ENCODE measurements around the gene ROCK2.

DNA sequence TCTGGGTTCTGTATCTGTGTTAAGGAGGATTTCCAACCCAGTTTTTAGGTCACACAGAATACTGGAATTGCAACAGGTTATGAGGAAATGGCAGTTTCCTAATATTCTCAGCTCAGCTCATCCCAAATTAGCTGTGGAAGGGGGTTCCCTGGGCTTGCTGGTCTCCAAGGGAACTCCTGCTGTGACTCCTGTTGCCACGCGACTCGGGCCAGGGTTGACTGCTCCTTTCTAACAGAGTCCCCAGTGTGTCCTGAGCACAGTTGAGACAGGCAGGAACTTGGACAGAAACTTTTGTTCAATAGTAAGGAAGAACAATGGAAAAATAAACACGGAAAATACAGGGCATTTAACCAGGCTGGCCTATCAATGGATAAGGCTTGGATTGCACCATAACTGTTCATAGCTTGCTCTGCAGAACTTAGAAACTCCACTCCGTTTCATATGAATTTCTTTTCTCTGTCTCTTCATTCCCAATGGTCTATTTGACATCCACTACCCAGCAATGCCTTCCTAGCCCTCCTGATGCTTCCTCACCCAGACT lies 3.8 kb upstream of the ROCK2 start:
- TF ChIP-seq CHD2 (IDR thresholded peaks at IDR 0.05; ENCODE audit: low read length, partially characterized antibody), result no peak
- no peak for TF ChIP-seq RAD21 (conservative IDR thresholded peaks at IDR 0.05 in 1 of 2, IDR thresholded peaks at IDR 0.05 in 1 of 2)
- TF ChIP-seq POLR2A (IDR thresholded peaks at IDR 0.05; ENCODE audit: low read length), result no peak
- no peak for TF ChIP-seq TP53 (CRISPR knock-in tag; IDR thresholded peaks at IDR 0.05)
- TF ChIP-seq, protein P1, sequence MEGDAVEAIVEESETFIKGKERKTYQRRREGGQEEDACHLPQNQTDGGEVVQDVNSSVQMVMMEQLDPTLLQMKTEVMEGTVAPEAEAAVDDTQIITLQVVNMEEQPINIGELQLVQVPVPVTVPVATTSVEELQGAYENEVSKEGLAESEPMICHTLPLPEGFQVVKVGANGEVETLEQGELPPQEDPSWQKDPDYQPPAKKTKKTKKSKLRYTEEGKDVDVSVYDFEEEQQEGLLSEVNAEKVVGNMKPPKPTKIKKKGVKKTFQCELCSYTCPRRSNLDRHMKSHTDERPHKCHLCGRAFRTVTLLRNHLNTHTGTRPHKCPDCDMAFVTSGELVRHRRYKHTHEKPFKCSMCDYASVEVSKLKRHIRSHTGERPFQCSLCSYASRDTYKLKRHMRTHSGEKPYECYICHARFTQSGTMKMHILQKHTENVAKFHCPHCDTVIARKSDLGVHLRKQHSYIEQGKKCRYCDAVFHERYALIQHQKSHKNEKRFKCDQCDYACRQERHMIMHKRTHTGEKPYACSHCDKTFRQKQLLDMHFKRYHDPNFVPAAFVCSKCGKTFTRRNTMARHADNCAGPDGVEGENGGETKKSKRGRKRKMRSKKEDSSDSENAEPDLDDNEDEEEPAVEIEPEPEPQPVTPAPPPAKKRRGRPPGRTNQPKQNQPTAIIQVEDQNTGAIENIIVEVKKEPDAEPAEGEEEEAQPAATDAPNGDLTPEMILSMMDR (IDR thresholded peaks at IDR 0.05), result no peak
- no peak for TF ChIP-seq EP300 (IDR thresholded peaks at IDR 0.05)
- no peak for TF ChIP-seq JUNB (IDR thresholded peaks at IDR 0.05)
- no peak for TF ChIP-seq ESRRA (IDR thresholded peaks at IDR 0.05; ENCODE audit: borderline replicate concordance, low read length)
- TF ChIP-seq PHF8 (IDR thresholded peaks at IDR 0.05; ENCODE audit: borderline replicate concordance, low read depth), result no peak
- no peak for TF ChIP-seq MAFK (IDR thresholded peaks at IDR 0.05; ENCODE audit: partially characterized antibody)
